ENCODE results near the gene ACP6.

- TF ChIP-seq POLR2AphosphoS5 (IDR thresholded peaks at IDR 0.05; ENCODE audit: borderline replicate concordance, low read depth, low read length) (no peak), EZH2 (IDR thresholded peaks at IDR 0.05) (no peak)
Observed at GRCh38 chr1:147603986-147604385, 66.3 kb downstream of the ACP6 start.
